ENCODE measurements around the gene PEPD.
"Not testable (repeated sequence)": the region's sequence is repeated elsewhere in the genome, so short reads cannot be mapped to it uniquely, and the experiment has no call there.

The PEPD gene

DNA sequence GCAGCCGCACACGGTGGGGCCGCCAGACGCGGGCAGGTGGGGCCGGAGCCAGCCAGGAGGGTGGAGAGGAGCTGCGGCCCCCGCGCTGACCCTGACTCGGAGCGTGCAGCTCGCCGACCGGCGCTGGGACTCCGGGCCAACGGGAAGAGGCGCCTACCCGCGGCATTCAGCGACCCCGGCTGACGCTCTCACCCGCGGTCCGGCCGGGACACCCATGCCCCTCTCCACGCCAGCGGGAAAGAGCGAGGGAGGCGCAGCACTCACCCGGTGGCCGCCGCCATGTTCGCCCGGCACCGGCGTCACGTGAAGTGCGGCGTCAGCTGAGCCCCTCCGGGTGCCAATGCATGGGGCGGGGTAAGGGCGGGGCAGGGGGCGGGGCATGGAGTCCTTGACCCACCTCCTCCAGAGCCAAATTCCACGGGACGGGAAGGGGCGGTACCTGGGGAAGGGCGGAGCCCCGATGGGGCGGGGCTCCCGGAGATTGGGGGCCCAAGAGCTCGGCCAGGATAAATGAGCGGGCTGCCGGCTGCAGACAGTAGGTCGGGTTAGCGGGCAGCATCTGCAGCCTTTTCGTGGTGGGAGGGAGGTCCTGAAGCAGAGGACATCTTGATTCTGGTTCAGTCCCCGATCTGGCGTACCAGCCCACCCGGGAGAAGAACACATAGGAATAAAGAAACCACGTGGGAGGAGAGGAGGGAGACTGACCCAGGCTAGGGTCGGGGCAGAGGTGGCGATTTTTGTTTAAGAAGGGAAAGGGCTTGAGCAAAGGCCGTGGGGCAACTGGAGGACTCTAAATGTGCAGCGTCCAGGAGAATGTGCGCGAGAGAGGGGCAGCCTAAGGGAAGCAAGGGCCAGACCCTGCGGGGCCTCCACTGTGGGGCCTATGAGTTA is at the start of gene PEPD:
PEPD (minus strand) TSS at position 312 of the 891 bp plus-strand sequence; CDS start at position 281, 31 bp downstream.
- peak; percentile 72 for DNase-seq

DNA sequence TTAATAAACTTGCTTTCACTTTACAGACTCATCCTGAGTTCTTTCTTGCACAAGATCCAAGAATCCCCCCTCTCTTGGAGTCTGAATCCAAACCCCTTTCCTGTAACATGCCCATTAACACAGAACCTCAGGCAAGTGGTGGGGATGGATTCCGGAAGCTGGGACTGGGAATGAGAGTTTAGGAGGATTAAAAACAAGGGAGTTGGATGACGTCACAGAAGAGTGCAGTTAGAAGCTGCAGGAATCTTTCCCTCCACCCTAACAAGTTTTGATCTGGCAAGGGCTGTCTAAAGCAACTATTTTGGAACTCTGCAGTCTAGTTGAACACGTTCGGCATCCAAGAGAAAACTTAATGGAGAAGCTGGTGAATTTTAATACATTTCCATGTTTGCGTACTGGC is 48.2 kb upstream of the PEPD start:
- DNase-seq: no peak

DNA sequence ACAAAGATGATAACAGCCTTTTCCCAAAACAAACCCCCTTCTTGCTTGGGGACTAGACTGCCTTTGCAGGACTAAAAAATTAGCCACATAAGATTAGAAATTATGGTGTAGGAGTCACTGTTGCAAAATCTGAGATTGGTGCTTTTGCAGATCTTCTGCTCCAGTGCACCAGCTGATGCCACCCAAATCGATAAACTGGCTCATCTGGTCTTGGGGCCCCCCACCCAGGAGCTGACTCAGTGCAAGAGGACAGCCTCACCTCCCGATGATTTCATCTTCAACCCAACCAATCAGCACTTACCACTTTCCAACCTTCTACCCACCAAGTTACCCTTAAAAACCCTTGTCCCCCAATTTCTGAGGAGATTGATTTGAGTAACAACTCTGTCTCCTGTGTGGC is 47.1 kb upstream of the PEPD start:
- no peak for DNase-seq

DNA sequence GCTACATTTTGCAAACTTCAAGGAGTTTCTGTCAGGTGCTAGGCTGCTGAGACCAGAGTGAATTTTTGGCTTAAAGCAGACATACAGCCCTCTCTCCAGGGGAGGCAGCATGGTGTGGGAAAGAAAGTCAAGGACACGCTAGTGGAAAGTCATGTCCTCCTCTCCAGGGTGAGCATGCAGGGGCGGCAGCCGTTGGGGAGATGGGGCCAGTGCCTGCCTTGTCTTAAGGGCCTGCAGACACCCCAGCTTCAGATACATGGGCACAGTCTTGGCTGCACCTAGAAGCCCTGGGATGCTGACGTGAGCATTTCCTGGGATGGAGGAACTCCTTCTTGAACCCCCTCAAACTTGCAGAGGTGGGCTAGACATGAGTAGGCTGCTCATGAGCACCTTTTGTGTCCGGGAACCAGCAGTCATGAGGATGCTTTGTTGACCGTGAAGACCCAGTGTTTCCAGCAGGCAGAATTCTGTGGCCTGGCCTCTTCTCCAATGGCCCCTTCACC is 43.3 kb upstream of the PEPD start:
- no peak for DNase-seq

DNA sequence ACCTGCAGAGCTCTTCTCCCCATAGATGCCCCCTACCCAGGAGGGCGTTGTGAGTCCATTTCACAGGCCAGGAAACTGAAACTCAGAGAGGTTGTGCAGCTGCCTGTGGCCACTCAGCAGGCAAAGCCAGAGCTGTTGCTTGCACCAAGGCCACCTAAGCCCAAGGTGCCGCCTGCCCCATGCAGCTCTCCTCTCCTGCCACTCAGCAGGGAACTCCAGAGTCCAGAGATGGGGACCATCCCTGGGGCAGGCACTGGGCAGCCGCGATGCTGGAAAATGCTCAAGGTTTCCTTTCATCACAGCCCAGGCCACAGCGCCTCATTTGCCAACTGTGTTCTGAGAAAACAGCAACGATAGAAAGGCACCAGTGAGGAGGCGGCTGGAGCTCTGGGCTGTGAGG is 41.0 kb upstream of the PEPD start:
- DNase-seq: no peak

DNA sequence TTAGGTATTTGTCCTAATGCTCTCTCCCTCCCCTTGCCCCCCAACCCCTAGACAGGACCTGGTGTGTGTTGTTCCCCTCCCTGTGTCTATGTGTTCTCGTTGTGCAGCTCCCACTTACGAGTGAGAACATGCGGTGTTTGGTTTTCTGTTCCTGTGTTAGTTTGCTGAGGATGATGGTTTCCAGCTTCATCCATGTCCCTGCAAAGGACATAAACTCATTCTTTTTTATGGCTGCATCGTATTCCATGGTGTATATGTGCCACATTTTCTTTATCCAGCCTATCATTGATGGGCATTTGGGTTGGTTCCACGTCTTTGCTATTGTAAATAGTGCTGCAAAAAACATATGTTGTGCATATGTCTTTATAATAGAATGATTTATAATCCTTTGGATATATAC is 40.1 kb upstream of the PEPD start:
- not testable (repeated sequence) for DNase-seq

DNA sequence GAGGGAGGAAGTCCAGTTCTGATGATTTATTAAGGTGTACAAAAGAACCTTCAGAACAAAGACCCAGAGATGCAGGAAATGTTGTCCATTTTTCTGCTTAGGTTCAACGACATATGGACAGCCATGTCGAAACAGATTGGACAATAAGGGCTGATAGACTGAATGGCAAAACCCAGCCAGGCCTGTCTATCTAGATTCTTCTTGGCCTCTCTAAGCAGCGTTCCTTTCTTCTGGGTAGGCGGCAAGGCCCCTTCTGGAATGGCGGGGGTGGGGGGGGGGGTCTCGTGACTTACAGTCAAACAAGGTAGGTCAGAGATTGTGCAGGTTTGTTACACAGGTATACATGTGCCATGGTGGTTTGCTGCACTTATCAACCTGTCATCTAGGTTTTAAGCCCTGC is 39.7 kb upstream of the PEPD start:
- no peak for DNase-seq

DNA sequence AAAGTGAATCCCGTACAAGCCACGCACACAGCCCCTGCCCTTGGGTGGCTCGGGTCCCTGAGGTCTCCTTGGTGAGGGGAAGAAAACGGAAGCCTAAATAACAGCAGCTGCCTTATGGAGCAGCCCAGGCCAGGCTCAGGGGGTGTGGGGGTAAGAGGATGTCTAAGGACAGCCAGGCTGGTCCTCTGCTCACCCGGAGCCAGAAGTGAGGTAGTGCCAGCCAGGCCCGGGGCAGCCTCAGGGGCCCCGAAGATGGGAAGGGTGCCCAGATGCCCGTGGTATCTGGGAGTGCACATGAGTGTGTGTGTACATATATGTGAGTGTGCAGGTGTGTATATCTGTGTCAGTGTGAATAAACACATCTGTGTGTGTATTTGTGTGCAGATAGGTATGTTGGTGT is 38.4 kb upstream of the PEPD start:
- no peak for DNase-seq

DNA sequence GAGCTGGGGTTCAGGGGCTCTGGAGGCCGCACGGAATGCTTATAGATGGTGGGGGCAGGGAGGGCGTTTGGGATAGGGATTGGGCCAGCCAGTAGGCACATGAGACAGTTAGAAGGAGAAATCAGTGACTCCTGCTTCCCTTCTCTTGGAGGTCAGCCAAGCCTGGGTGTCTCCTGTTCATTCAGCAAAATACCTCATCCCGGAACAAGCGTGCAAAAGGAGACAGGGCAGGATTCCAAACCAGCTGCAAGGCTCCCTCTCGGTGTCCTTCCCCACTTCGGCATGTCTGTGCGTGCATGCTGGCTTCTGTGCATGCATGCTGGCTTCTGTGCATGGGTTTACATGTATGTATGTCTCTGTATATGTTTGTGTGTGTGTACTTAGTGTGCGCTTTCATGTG is 37.3 kb upstream of the PEPD start:
- DNase-seq: no peak

DNA sequence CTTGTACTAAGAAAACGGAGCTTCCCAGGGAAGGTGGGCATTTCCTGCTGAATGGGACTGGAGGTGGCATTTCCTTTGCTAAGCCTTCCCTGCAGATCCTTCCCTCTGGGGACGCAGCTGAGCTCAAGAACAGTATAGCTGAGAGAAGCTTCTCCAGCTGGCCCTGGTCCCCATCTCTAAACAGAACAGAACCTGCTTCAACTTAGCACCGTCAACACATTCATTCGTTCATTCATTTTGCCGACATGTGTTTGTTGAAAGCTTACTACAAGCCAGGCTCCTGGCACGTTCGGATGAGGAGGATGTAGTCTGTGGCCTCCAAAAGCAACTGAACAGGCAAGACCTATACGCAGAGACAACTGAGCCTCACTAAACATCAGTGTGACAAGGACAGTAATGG is 36.6 kb upstream of the PEPD start:
- DNase-seq: no peak

DNA sequence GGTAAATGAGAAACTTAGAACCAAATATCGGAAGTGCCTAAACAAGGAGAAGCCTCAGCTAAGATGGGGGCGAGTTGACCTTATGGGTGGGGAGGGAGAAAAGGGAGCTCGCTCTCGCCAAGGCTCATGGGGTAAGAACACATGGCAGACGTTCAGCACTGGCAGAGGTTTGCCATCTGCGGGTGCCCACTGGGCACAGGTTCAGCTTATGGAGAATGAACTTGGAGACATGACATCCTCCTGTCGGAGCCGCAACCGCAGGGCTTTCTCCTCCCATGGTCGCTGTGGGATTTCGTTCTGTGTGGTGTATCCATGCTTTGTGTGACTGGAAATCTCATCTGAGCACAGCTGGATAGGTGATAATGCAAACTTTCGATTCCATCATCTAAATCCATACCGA is 36.1 kb upstream of the PEPD start:
- no peak for DNase-seq

DNA sequence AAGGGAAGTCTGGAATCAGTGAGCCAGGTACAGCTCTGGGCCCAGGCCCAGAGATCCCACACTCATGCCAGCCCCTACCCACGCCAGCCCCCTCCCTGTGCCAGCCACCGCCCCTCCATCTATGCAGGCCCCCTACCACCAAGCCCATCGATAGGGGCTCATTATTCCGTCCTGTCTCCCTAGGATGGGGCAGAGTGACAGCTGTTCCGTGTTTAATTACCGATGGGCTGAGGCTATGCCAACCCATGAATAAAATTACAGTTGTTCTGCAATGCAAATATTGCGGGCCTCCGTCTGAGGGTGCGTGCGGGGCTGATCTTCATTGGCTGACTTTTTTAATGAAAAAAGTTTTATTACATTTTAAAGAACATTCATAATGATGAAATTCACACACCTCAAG is 35.6 kb upstream of the PEPD start:
- DNase-seq: no peak

DNA sequence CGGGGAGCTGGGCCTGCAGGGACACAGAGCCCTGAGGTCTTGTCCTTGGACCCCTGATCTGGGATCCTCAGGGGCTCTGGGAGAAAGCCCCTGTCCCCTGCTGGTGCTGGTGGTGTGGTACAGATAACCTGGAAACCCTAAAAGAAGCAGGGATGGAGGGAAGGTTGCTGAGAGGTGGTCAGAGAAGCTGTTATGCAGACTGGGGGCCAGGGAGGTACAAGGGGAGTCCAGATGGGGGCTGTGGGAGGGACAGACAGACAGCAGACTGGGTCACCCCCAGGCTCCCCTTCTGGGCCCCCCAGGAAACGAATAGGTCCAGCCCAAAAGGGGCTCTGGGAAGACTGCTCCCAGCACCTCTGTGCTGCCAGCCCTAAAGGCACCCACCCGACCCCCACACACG is 34.7 kb upstream of the PEPD start:
- no peak for DNase-seq

DNA sequence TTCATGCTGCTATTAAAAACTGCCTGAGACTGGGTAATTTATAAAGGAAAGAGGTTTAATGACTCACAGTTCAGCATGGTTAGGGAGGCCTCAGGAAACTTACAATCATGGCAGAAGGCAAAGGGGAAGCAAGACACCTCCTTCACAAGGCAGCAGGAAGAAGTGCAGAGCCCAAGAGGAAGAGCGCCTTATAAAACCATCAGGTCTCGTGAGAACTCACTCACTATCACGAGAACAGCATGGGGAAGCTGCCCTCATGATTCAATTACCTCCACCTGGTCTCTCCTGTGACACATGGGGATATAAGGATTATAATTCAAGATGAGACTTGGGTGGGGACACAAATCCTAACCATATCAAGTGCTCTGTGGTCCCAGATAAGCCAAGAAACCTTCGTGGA is 34.1 kb upstream of the PEPD start:
- DNase-seq: not testable (repeated sequence)

DNA sequence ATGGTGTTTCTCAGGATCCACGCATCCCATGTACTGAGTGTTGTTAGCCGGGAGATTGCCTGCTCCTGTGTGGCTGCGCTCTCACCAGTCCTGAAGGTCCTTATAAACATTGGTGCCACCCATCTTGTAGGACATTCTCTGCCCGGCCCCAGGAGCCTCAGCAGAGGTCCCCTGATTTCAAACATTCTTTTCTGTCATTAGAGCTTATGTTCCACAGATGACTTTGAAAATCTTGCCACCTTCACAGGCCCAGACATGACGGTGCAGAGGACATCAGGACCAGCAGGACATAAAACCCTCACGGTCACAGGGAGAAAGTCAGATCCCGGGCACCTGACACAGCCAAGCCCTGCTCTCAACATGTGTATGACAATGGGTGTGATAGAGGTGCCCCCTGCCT is 33.2 kb upstream of the PEPD start:
- no peak for DNase-seq

DNA sequence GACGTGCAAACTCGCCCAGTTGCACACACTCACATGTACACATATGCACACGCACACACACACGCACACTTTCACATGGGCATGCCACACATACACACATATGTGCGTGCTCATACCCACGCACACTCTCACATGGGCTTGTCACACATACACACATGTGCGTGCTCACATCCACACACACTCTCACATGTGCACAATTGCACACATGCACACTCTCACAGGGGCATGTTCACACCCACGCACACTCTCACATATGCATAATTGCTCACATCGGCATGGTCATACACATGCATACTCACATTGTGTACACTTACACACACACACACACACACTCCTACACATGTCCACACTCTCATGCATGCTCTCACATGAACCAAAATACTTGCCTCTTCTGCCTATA is 32.8 kb upstream of the PEPD start:
- no peak for DNase-seq

DNA sequence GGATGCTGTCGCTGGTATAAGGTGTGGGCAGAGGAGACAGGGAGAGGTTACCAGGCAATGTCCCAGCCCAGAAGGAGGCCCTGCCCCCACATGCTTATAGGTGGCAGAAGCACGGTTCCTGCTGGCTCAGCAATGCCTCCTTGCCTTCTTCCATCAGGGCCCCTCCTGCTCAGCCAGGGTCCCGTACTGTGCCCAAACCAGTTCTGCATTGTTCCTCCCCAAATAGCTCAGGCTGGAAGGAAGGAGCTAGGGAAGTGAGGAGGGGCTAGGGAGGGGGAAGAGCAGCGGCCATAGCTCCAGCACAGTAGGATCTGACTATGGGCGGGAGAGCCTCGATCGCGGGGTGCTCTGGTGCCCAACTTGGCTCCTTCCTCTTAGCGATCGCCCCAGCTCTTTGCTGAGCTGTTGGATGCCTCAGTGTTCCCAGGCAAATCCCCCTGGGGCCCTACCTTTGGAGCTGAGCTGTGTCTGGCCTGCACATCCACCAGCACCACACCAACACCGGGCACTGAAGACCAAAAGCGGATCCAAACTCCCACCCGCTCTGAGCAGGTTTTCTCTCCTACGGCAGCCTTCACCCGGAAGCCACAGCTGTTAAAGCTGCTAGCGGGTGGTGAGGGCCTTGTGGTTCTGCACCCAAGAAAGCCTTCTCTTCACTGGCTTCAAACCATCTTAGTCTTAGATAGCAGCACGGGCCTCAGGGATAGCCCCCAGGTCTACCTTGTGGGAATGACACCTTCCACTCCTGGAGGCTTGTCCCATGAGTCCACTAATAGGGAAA is 32.1 kb upstream of the PEPD start:
- DNase-seq: no peak

DNA sequence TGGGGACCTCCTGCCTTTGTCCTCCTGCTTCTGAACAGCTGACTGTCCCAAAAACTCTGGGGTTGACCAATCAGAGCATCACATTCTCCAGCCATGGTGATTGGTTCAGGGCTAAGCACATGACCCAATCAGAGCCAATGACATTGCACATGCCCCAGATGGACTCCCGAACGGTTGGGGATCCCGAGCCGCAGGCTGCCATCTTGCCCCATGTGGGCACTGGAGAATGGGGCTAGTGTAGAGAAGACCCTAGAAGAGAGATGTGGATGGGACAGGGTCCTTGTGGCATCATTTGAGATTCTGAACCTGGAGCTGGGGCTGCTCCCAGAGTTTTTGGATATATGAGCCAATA is 31.3 kb upstream of the PEPD start:
- no peak for DNase-seq

DNA sequence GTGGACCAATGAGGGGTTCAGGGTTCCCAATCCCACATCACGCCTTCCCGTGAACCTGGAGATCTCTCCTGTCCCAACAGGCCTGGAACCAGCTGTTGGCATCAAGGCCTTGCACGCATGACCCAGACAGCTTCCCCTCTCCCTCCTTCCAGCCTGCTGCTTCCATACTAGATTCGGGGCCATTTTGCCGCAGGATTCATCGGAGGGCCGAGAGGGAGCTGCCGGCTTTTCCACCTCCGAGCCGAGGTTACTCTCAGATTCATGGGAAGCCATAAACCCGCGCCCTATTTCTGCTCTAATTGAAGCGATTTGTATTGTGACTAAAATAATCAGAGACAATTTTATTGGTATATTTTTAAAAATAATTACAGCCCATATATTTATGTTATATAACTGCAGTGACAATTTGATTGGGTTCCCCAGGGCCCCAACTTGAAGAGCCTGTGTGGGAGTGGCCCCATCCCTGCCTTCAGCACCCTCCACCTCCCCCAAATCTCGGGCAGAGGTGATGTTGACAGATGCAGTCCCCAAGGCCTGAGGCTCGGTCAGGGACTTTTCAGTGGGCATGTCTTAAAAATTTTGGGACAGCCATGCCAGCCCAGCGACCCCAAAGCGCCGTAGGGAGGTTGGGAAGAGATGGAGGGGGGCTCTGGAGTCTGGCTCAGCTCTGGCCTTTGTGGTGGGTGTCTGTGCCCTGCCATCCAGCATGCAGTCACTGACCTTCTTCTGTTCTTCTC is 30.8 kb upstream of the PEPD start:
- DNase-seq: no peak

DNA sequence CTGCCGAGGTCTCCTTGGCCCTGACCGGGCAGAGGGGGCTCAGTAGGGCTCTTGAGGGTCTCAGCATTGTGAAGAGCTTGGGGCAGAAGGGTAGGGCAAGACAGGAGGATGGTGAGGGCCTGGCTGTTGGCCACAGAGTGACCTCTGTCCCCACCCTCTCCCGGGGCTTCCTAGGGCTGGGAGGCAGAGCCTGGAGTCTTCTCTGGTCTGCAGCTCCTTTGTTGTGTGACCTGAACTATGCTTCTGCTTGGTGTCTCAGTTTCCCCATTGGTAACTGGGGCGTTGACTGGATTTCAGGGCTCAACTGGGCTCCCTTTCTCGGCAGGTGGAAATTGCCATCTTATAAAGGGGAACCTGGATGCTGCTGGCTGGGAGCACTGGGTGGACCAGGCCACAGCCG is 30.1 kb upstream of the PEPD start:
- DNase-seq: no peak

DNA sequence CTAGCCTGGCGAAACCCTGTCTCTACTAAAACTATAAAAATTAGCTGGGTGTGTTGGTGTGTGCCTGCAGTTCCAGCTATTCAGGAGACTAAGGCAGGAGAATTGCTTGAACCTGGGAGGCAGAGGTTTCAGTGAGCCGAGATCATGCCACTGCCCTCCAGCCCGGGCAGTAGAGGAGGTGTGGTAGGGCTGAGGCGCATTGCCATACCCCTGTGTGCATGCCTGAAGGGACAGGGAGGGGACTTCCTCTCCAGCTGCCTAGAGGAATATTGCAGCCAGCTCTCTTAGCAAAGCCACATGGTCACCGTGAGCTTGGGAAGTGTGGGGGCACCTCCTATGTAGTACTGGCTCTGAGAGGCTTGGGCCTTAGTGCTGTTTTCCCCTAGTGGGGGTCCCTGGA is 29.2 kb upstream of the PEPD start:
- DNase-seq: no peak

DNA sequence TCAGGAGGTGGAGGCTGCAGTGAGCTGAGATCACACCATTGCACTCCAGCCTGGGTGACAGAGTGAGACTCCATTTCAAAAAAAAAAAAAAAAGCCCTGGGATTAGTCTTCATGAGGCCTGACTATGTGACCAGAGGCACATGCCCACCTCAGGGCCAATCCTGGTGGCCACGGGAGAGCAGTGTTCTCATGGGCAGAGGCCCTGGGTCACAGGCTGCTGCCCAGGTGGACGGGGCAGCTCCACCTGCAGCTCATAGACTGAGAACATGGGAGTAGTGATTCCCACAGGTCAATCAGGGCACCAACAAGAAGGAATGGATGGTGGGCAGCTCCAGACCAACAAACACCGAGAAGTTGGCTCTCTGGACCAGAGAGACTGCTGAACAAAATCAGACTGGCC is 26.1 kb upstream of the PEPD start:
- no peak for DNase-seq

DNA sequence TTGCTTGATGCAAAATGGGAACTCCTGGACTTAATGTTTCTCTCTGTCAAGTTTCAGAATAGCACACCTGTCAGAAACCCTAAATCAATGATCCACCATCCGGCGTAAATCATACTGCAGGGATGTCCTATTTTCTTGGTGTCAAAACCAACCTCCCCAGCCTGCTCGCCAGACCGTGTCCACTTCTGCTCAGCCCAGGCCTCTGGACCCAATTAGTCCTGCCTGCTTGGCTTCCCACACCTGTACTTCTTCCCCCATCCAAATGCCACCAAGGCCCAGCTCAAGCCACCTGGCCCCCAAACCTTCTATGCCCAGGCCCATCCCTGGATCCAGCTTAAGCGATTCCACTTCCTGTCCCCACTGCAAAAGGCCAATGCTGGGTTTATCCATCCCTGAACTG is 25.1 kb upstream of the PEPD start:
- no peak for DNase-seq

All from NCI-H226 (cell line).